OCI-LY7 (cell line): ENCODE data around the gene JMY. TPM values are rescaled to one million over a fixed set of nuclear protein-coding genes. Genes with fewer than 3 reads are reported as not detected.

Experiments used
- BruUV-seq: library from RNA; stranded (reverse); fragments of 400-500 nt; replicated peaks from 2 replicates; lab custom pipeline; 2021; lab: Mats Ljungman, UMichigan
- CTCF ChIA-PET: fragments of 300-600 bp; sonication (Branson Sonifier 250); formaldehyde crosslinking; loops from one replicate; lab custom pipeline; 2022; ENCODE audit warnings: antibody characterized with exemption; ENCODE audit not compliant: unreplicated experiment; lab: Charles Lee
- POLR2A ChIA-PET: fragments of 300-600 bp; sonication (Branson Sonifier 250); formaldehyde crosslinking; loops from one replicate; lab custom pipeline; 2022; ENCODE audit warnings: antibody characterized with exemption; lab: Charles Lee
- DNase-seq: peaks from one replicate; pipeline ENCODE4 v3.0.0-alpha.2; 2015; ENCODE audit warnings: low spot score
- H2AFZ ChIP-seq: fragments of 200-600 bp; sonication (generic), shearing (Covaris generic); 2 replicates; pipeline ENCODE4 v1.6.1; 2014; ENCODE audit warnings: mild to moderate bottlenecking, antibody characterized with exemption, low read length, moderate library complexity
- H3K27ac ChIP-seq: fragments of 200-600 bp; sonication (generic); 2 replicates; pipeline ENCODE4 v1.5.1; 2014; ENCODE audit warnings: mixed run types, low read depth, mild to moderate bottlenecking, moderate library complexity, low read length, inconsistent platforms; ENCODE audit not compliant: poor library complexity, severe bottlenecking
- H3K36me3 ChIP-seq: fragments of 200-600 bp; sonication (generic); 2 replicates; pipeline ENCODE4 v1.6.1; 2014; ENCODE audit warnings: mild to moderate bottlenecking, antibody characterized with exemption, low read length, moderate library complexity, mixed read lengths; ENCODE audit not compliant: insufficient read depth
- H3K4me1 ChIP-seq: fragments of 200-600 bp; sonication (generic); 2 replicates; pipeline ENCODE4 v1.5.1; 2014; ENCODE audit warnings: mild to moderate bottlenecking, low read length; ENCODE audit not compliant: insufficient read depth, poor library complexity, severe bottlenecking
- H3K4me2 ChIP-seq: fragments of 200-600 bp; sonication (generic); 2 replicates; pipeline ENCODE4 v1.6.1; 2014; ENCODE audit warnings: mild to moderate bottlenecking, low read length
- H3K4me3 ChIP-seq: fragments of 200-600 bp; sonication (generic); 2 replicates; pipeline ENCODE4 v1.5.1; 2014; ENCODE audit warnings: mild to moderate bottlenecking, low read depth, low read length; ENCODE audit not compliant: poor library complexity, severe bottlenecking
- H3K79me2 ChIP-seq: fragments of 200-600 bp; sonication (generic); 2 replicates; pipeline ENCODE4 v1.6.1; 2016; ENCODE audit warnings: low read depth, mild to moderate bottlenecking, low read length, moderate library complexity, mixed read lengths; ENCODE audit not compliant: insufficient read depth
- H3K9me2 ChIP-seq: fragments of 200-600 bp; sonication (generic); 2 replicates; pipeline ENCODE4 v1.6.1; 2016; ENCODE audit warnings: mild to moderate bottlenecking, low read length, mixed read lengths; ENCODE audit not compliant: insufficient read depth
- H3K9me3 ChIP-seq: fragments of 200-600 bp; sonication (generic); 2 replicates; pipeline ENCODE4 v1.6.1; 2014; ENCODE audit warnings: mild to moderate bottlenecking, mixed run types, low read length, mixed read lengths
- H4K20me1 ChIP-seq: fragments of 200-600 bp; sonication (generic); 2 replicates; pipeline ENCODE4 v1.6.1; 2014; ENCODE audit warnings: mild to moderate bottlenecking, antibody characterized with exemption, low read length, moderate library complexity, mixed read lengths; ENCODE audit not compliant: insufficient read depth
- CTCF ChIP-seq: fragments of 200-600 bp; sonication (generic); conservative IDR thresholded peaks from 2 replicates; pipeline ENCODE4 v1.5.1; 2014; ENCODE audit warnings: mild to moderate bottlenecking, antibody characterized with exemption, low read length, moderate library complexity, mixed read lengths
- EZH2phosphoT487 ChIP-seq: fragments of 200-600 bp; sonication (generic); IDR thresholded peaks from 2 replicates; pipeline ENCODE4 v1.6.1; 2018; ENCODE audit warnings: low read depth, borderline replicate concordance, mild to moderate bottlenecking, mixed run types, antibody characterized with exemption, low read length, moderate library complexity, mixed read lengths
- intact Hi-C: fragments of 100-400 bp; cut with micrococcal nuclease; formaldehyde crosslinking; loops from one replicate; pipeline ENCODE4 v1.10.0; 2022; ENCODE audit not compliant: unreplicated experiment
- total RNA-seq, 2 experiments: library from RNA; depleted of rRNA in 1 of 2; stranded (reverse); fragments of >200 nt in 1 of 2; shearing (Covaris generic) in 1 of 2; gene quantifications; 2 replicates each; pipeline ENCODE4 v1.2.3, GENCODE V29; 2014 to 2022

The JMY gene
- total RNA-seq, 2 experiments from 2014 or later = 4.5 to 6.3 TPM

- H3K4me3 ChIP-seq = no peak overlapping the region
- ChIA-PET POLR2A (no interaction called here), CTCF (no interaction called here)
- no peaks in the 10 kb centered on the region for H4K20me1 ChIP-seq
- no peak overlapping the region for H3K4me2 ChIP-seq
- no peaks in the 10 kb centered on the region for H3K4me1 ChIP-seq
- no peaks in the 10 kb centered on the region for H3K9me3 ChIP-seq
- H3K36me3 ChIP-seq = no peaks in the 10 kb centered on the region
- H3K79me2 ChIP-seq = no peaks in the 10 kb centered on the region
- intact Hi-C loops = no loop called here
- no peak overlapping the region for H2AFZ ChIP-seq
- BruUV-seq = no TSS peak
- H3K9me2 ChIP-seq = no peaks in the 10 kb centered on the region
- H3K27ac ChIP-seq = no peak overlapping the region
- no peak for DNase-seq
- TF ChIP-seq CTCF (no peak), EZH2phosphoT487 (no peak)
Observed at GRCh38 chr5:79209505-79209904, 26.4 kb upstream of the JMY start.

GRCh38 chr5:79224286-79224984, 11.5 kb upstream of the JMY start:
- intact Hi-C loops = no loop called here
- Histone ChIP-seq H4K20me1 (no peaks in the 10 kb centered on the region), H3K4me1 (no peaks in the 10 kb centered on the region), H3K36me3 (no peaks in the 10 kb centered on the region), H3K9me2 (no peaks in the 10 kb centered on the region), H3K79me2 (no peaks in the 10 kb centered on the region), H2AFZ (no peak overlapping the region), H3K9me3 (no peaks in the 10 kb centered on the region), H3K27ac (no peak overlapping the region), H3K4me3 (no peak overlapping the region), H3K4me2 (no peak overlapping the region)
- no peak for DNase-seq
- CTCF ChIA-PET = no interaction called here
- POLR2A ChIA-PET = interaction anchor here (1.1 kb wide), 1 partner anchor 80 kb away, joined by 3 read pairs; no protein-coding TSS in a partner anchor
- no TSS peak for BruUV-seq
- no peak for TF ChIP-seq CTCF
- no peak for TF ChIP-seq EZH2phosphoT487

DNA sequence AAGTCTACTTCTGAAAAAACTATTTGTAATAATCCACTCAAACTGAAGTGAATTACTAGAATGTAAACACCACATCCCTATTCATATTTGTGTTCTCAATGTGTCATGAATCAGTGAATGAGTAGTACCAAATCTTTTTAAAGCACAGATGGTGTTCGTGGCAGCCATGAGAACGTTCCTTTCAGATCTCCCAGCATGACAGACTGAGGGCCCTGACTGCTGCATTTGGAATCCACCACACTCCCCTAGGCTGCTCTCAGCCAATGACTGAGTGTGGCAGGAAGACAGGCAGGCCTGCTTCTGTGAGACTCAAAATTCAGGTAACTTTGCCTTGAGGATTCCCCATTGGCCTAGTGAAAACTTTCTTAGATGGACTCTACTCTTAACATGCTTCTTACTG, 10.9 kb upstream of the JMY start:
- TF ChIP-seq CTCF (no peak), EZH2phosphoT487 (no peak)
- Histone ChIP-seq H3K36me3 (no peaks in the 10 kb centered on the region), H3K9me2 (no peaks in the 10 kb centered on the region), H3K4me1 (no peaks in the 10 kb centered on the region), H4K20me1 (no peaks in the 10 kb centered on the region), H3K4me2 (no peak overlapping the region), H2AFZ (no peak overlapping the region), H3K79me2 (no peaks in the 10 kb centered on the region), H3K9me3 (no peaks in the 10 kb centered on the region), H3K4me3 (no peak overlapping the region), H3K27ac (no peak overlapping the region)
- CTCF ChIA-PET = no interaction called here
- intact Hi-C loops = no loop called here
- BruUV-seq = no TSS peak
- DNase-seq = no peak
- POLR2A ChIA-PET = interaction anchor here (1.1 kb wide), 1 partner anchor 79 kb away, joined by 3 read pairs; no protein-coding TSS in a partner anchor
